HG02759 (cell line): ENCODE data around the gene CAPZB.

ENCODE experiments used
- ATAC-seq: cut with Tn5 transposase; IDR thresholded peaks from one replicate; pipeline ENCODE4 v1.9.1; 2021; ENCODE audit warnings: mild to moderate bottlenecking, moderate library complexity; ENCODE audit not compliant: unreplicated experiment

Gene CAPZB

GRCh38 chr1:19450811-19451515 lies 34.4 kb downstream of the CAPZB start:
- no peak for ATAC-seq

DNA sequence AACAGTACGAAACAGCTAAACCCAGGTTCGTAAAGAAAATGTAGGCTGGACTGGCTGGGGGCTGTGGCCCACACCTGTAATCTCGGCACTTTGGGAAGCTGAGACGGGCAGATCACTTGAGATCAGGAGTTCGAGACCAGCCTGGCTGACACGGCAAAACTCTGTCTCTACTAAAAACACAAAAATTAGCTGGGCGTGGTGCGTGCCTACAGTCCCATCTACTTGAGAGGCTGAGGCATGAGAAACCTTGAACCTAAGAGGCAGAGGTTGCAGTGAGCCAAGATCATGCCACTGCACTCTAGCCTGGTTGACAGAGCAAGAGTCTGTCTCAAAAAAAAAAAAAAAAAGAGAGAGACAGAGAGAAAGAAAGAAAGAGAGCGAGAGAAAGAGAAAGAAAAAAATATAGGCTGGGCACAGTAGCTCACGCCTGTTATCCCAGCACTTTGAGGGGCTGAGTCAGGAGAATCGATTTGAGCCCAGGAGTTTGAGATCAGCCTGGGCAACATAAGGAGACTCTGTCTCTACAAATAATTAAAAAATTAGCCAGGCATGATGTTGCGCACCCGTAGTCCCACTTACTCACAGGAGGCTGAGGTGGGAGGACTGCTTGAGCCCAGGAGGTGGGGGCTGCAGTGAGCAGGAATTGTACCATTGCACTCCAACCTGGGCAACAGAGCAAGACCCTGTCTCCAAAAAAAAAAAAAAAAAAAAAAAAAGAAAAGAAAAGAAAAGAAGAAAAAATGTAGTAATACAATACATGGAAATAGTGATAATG lies 35.7 kb downstream of the CAPZB start:
- no peak for ATAC-seq

- ATAC-seq: no peak
These were observed 36.6 kb downstream of the CAPZB start for GRCh38 chr1:19448491-19449439.

GRCh38 chr1:19447550-19447949 lies 37.8 kb downstream of the CAPZB start:
- no peak for ATAC-seq

- ATAC-seq: no peak
These were observed 39.7 kb downstream of the CAPZB start for GRCh38 chr1:19445417-19446342.

GRCh38 chr1:19444296-19445021 lies 40.9 kb downstream of the CAPZB start:
- ATAC-seq: no peak

GRCh38 chr1:19443326-19443725 lies 42.0 kb downstream of the CAPZB start:
- no peak for ATAC-seq

DNA sequence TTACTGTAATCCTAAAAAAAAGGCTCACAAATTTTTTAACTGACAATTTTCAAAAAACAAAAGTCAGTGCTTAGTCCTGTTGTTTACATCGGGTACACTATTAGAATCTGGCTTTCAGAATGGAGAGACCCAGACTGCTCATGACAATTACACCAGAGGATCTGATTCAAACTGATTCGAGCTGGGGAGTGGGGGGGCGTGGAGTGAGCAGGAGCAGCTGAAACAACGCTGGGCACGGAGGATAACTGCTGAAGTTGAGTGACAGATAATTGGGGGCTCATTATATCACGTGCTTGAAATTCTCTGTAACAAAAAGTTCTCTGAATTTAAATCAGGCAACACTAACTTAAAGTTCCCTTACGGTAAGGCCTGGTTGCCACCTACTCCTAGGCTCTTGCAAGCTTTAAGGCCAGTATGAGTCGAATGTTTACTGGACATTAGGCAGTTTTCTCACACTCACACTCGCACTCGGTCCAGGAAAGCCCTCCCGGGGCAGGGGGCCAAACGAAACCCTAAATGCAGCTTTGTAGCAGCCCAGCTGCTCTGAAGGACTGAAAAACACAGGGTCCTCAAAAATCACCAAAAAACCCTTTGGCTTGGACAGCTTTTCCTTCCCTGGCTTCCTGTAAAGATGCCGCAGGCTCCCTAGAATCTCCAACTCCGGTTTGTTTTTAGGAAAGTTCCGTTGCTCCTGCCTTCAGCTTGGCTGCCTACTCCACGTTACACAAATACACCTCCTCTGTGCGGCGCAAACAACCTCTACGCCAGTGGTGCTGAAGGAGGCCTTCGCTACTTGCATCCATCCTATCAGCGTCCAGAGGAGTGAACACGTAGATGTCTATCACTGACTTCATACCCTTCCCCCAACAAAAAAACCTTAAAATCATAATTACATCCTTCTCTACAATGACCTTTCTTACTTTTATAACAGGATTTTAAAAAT lies 42.9 kb downstream of the CAPZB start:
- ATAC-seq: no peak

DNA sequence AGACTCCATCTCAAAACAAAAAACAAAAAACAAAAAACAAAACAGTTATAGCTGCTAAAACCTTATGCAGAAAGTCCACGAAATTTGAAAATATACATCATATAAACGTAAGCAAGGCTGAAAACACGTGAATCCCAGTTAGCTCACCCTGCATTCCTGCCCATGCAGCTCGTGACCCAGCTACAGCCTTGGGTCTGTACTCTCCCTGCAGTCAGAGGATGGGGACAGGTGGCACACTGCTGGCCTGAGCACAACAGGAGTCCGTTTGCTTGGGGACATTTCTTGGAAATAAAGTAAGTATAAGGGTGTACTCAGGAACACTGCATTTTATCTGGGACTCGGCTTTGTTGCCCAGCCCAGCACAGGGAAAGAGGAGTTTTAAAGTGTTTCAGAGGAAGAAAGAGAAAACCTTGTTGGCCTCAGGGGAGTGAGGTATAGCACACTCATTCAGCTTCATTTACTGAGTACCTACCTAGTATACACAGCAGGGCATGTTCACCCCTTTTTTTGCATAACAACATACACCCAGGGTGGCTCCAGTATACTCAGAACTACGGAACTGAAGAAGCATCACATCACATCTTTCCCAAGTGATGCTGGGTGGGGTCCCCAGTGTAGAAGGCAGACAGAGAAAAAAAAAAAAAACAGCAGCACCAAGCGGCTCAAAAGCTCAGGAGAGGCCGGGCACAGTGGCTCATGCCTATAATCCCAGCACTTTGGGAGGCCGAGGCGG lies 44.1 kb downstream of the CAPZB start:
- ATAC-seq: no peak

DNA sequence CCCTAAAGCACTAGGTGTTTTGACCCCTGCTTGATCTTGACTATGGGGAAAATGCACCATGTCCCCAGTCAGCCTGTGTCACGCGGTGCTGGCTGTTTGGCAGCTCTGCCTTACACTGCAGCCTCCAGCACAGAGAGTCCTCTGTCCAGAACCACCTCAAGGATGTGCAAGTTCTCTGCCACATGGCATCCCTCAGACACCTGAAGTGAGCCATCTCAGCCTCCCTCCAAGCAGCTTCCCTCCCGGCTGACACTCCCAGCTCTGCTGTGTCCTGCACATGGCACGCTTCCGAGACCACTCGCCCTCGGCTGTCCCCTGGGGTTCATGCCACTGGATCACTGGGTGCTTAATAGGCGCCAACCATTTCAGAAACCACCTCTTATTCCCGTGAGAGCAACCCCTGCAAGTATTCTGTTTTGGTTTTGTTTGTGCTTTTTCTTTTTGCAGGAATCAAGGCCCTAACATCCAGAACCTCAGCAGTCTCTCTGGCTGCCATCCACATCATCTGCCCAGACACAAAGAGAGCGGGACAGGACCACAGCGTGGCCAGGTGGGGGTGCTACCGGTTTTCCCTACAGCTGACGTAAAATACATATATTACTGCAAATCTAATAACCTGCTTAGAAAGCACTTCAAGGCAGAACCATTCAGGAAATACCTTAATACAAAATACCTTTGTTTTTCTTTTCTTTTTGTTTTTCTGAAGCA lies 45.7 kb downstream of the CAPZB start:
- ATAC-seq: no peak

DNA sequence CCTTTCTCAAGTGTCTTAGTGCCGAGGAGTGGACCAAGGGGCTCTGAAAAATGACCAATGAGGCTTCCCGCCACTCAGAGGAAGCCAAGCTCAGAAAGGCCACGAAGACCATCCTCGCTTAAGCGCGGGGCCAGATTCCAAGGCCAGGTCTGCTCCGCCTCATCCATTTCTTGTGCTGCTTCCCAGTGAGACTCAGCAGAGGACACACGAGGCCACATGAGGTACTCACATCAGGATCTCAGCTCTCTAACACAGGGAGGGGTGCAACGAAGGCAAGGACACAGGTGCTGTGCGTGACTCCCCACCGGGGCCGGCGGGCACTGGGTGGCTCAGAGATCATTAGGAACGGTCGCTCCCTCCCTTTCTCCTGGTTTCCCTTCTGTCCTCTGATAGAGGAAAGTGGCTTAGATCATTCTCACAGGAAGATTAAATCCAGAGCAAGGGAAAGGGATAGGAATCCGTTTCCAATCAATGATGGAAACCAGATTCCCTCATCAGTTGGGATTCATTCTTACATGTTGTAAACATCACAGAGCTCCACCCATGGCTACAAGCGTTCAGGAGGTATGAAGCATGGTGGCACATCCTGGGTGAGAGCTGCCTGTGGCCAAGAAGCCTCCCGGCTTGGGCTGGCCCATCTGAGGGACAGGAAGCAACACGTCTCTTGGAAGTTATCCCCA lies 46.7 kb downstream of the CAPZB start:
- no peak for ATAC-seq

GRCh38 chr1:19437891-19438294 lies 47.4 kb downstream of the CAPZB start:
- no peak for ATAC-seq

DNA sequence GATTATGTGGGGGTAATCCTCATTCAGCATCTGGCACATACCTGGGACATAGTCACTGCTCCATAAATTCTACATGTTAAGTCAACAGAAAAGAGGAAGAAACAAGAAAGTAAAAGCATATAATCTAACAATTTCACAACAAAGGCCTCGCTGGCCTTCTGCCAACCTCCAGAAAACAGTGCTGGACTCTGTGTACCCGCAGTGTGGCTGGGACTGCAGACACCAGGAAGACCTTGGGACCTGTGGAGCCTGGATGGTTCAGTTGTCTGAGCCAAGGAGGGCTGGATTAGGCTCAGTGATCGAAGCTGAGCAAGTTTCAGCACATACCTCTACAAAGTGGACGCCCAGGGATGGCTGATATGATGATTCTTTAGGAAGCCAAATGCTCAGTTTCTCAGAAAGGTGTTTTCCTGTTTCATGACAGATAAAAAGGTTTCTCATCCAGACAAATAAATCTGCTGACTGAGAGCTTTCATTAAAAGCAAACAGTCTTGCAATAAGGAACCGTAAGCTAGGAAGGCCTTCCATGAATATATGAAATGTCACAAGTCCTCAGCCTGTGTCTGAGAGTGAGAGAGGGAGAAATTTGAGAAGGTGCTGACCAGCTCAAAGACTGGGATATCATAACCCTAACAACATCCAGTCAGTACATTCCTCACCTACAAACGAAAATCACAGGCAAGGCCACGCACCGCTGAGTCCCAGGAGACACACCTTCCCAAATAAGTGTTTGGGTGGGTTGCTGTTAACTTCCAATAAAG lies 48.4 kb downstream of the CAPZB start:
- no peak for ATAC-seq

DNA sequence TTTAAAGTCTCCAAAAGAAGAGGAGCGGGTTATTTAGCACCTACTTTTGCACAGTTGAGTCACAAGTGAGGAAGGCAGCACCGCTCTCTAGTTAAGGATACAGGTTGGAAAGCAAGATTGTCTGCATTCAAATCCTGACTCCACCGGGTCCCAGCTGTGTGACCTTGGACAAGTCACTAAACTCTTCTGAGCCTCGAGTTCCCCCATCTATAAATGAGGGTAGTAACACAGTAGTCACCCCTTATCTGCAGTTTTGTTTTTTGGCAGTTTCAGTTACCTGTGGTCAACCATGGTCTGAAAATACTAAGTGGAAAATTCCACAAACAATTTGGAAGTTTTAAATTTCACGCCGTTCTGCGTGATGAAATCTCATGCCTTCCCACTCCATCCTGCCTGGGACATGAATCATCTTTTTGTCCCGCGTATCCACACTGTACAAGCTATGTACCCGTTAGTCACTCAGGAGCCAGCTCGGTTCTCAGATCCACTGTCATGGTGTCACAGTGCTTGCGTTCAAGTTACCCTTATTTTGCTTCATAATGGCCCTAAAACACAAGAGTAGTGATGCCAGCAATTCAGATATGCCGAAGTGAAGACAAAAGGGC lies 49.4 kb downstream of the CAPZB start:
- ATAC-seq: no peak

GRCh38 chr1:19435181-19435580 lies 50.2 kb downstream of the CAPZB start:
- ATAC-seq: no peak

GRCh38 chr1:19433719-19433998 lies 51.7 kb downstream of the CAPZB start:
- no peak for ATAC-seq
